ENCODE measurements around the gene DBF4B. TPM values are rescaled to one million over a fixed set of nuclear protein-coding genes. Genes with fewer than 3 reads are reported as not detected.
A peak's percentile ranks its signal among the peaks of the same experiment; 100 is the strongest.

Gene DBF4B
- total and polyA plus RNA-seq, 2 of the 13 experiments (the other 11 are each of a cell fraction or from before 2014, with no cell fraction given): 11.7 to 13.2 TPM

- no peak for TF ChIP-seq ZNF609 (CRISPR knock-in tag; IDR thresholded peaks at IDR 0.05; ENCODE audit: borderline replicate concordance)
- no peak for TF ChIP-seq SRSF9 (IDR thresholded peaks at IDR 0.05; ENCODE audit: borderline replicate concordance, insufficient read depth, low read depth, low read length, poor library complexity, severe bottlenecking)
- TF ChIP-seq STAG1 (CRISPR knock-in tag; IDR thresholded peaks at IDR 0.05): peak; percentile 58
- TF ChIP-seq HMGXB4 (CRISPR knock-in tag; IDR thresholded peaks at IDR 0.05; ENCODE audit: borderline replicate concordance in 1 of 2, low read depth in 1 of 2): no peak
- no peak for TF ChIP-seq ZNF275 (CRISPR knock-in tag; IDR thresholded peaks at IDR 0.05; ENCODE audit: borderline replicate concordance)
- peak; percentile 52 for TF ChIP-seq CTCF (CRISPR knock-in tag; IDR thresholded peaks at IDR 0.05)
- TF ChIP-seq CEBPB (IDR thresholded peaks at IDR 0.05; ENCODE audit: borderline replicate concordance, low read depth, low read length): 0 out of 2 replicates have a peak, but pooled peaks have one; percentile 10
- no peak for TF ChIP-seq NR3C1 (CRISPR knock-in tag; IDR thresholded peaks at IDR 0.05)
- no peak for TF ChIP-seq KLF9 (CRISPR knock-in tag; IDR thresholded peaks at IDR 0.05; ENCODE audit: low read depth)
- TF ChIP-seq KMT2A (CRISPR knock-in tag; IDR thresholded peaks at IDR 0.05): no peak
- no peak for TF ChIP-seq ZNF775 (CRISPR knock-in tag; IDR thresholded peaks at IDR 0.05; ENCODE audit: borderline replicate concordance)
- peak in 1 of 2 experiments; percentile 59; a peak in 1 of 4 replicates for TF ChIP-seq ATF4 (CRISPR knock-in tag; IDR thresholded peaks at IDR 0.05)
- TF ChIP-seq MLLT10 (CRISPR knock-in tag; IDR thresholded peaks at IDR 0.05): no peak
These were observed 35.9 kb upstream of the DBF4B start (continued) for GRCh38 chr17:44672479-44673093.

All from HepG2 (cell line).